ENCODE results near the gene EPB41.
"Not testable (repeated sequence)": the region's sequence is repeated elsewhere in the genome, so short reads cannot be mapped to it uniquely, and the experiment has no call there.

The EPB41 gene

GRCh38 chr1:29100487-29100886, 186.1 kb downstream of the EPB41 start:
- DNase-seq (ENCODE audit: low spot score): no peak
- Histone ChIP-seq H3K4me3 (no peak overlapping the region), H3K27ac (no peak overlapping the region)
- TF ChIP-seq CTCF (IDR thresholded peaks at IDR 0.05): no peak

DNA sequence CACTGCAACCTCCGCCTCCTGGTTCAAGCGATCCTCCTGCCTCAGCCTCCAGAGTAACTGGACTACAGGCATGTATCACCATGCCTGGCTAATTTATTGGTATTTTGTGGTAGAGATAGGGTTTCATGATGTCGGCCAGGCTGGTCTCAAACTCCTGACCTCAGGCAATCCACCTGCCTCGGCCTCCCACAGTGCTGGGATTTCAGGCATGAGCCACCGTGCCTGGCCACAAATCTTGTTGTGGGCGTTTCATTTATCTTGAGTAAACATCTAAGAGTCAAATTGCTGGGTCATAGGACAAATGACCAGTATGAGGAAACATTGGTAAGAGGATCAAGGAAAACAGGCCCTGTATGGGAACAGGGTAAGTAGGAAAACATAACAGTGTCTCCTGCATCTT, 191.5 kb downstream of the EPB41 start:
- Histone ChIP-seq H3K27ac (no peak overlapping the region), H3K4me3 (no peak overlapping the region)
- TF ChIP-seq CTCF (IDR thresholded peaks at IDR 0.05): no peak
- no peak for DNase-seq (ENCODE audit: low spot score)

GRCh38 chr1:29108041-29108440, 193.7 kb downstream of the EPB41 start:
- DNase-seq (ENCODE audit: low spot score); H3K4me3 ChIP-seq; H3K27ac ChIP-seq: not testable (repeated sequence)

DNA sequence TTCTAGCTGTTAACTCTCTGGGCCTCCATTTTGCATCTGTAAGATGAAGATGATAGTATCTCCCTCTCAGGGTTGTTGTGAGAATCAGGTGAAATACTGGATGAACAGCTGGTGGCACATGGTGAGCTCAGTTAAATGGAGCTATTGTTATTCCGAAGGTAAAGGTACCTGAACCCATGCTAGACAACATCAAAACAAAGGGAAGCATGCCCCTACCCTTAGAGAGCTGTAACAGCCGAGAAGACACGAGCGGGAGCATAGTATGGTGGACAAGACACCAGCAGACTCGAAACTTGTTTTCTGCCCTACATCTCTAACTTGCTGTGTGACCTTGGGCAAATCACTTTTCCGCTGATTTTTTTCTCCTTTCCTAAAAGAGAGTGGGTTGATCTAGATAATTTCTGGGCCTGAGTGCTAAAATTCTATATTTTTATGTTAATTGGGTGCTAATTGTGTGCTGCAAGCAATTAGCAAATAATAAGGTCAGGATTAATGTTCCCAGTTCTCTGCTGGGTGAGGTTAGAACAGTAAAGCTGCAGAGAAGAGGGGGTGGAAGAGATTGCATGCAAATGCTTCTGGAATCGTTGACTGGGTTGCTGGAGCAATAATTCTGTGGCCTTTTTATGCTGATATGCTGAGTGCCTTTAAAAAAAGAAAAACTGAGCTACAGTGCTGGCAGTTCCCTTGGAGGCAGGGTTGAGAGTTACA, 198.5 kb downstream of the EPB41 start:
- no peak overlapping the region for H3K27ac ChIP-seq
- no peak overlapping the region for H3K4me3 ChIP-seq
- DNase-seq (ENCODE audit: low spot score): no peak
- no peak for TF ChIP-seq CTCF (IDR thresholded peaks at IDR 0.05)

DNA sequence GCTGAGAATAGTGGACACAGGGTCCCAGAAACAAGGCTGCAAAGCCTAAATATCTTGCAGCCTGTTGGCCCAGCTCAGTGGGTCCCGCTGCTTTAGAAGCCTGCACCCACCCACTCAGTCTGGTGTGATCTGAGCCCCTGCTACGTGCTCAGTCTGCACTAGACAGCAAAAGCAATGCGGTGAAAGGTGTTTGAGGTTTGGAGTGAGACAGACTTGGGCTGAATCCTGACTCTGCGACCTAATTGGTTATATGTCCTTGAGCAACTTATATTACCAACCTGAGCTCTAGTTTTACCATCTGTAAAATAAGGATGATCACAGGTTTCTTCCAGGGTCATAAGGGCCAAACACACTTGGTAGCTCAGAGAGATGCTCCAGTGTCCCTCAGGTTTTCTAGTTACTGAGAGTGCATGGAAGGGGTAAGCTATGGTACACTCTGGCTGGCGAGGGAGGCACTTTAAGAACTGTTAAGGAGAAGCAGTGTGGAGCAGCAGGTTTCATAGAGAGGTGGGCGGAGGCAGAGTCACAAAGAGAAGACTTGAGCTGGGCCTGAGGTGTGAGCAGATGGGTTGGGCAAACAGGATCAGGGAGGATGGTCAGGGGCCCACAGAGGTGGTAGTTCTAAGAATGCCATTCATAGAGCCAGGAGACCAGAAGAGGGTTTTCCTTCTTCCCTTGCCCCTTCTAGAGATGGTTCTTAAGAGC, 199.2 kb downstream of the EPB41 start:
- TF ChIP-seq CTCF (IDR thresholded peaks at IDR 0.05): no peak
- DNase-seq (ENCODE audit: low spot score): no peak
- no peak overlapping the region for H3K27ac ChIP-seq
- no peak overlapping the region for H3K4me3 ChIP-seq

GRCh38 chr1:29114654-29115053, 200.3 kb downstream of the EPB41 start:
- H3K4me3 ChIP-seq: no peak overlapping the region
- DNase-seq (ENCODE audit: low spot score): no peak
- no peak for TF ChIP-seq CTCF (IDR thresholded peaks at IDR 0.05)
- H3K27ac ChIP-seq: no peak overlapping the region

DNA sequence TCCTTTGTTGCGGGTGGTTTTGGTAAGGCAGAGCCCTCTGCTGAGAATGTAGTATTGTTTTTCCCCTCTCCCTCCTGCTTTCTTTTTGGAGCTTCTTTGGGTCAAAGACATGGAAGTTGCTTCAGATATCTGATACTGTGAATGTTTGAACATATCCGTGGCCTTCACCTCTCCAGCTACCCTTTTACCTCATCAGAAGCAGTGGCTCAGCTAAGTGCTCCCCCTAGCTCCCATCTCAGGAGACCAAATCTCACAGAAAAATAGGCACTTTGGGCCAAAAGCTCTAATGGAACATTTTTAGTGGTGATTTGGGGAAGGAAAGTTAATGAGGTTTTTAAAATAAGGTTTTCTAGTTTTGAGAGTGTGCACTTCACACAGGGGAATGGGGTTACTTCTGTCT, 203.0 kb downstream of the EPB41 start:
- DNase-seq (ENCODE audit: low spot score): no peak
- TF ChIP-seq CTCF (IDR thresholded peaks at IDR 0.05): no peak
- Histone ChIP-seq H3K4me3 (no peak overlapping the region), H3K27ac (no peak overlapping the region)

All from coronary artery (tissue), 2 donors.